Right forelimb (tissue), 1 donor: ENCODE results near the gene GNG12.

ENCODE experiments used
- DNase-seq: peaks from one replicate; pipeline ENCODE4 v3.0.0-alpha.2; 2018

GNG12 gene

GRCh38 chr1:67812226-67812625, 21.0 kb downstream of the GNG12 start:
- DNase-seq, result no peak

GRCh38 chr1:67811781-67812180, 21.5 kb downstream of the GNG12 start:
- no peak for DNase-seq

GRCh38 chr1:67809887-67810286, 23.4 kb downstream of the GNG12 start:
- DNase-seq, result no peak

GRCh38 chr1:67807282-67807681, 26.0 kb downstream of the GNG12 start:
- no peak for DNase-seq

GRCh38 chr1:67804710-67805109, 28.6 kb downstream of the GNG12 start:
- DNase-seq, result no peak

- no peak for DNase-seq
Observed at GRCh38 chr1:67803380-67804279, 29.6 kb downstream of the GNG12 start.

GRCh38 chr1:67802565-67802964, 30.7 kb downstream of the GNG12 start:
- no peak for DNase-seq

GRCh38 chr1:67801903-67802302, 31.4 kb downstream of the GNG12 start:
- no peak for DNase-seq

- DNase-seq, result no peak
Observed at GRCh38 chr1:67795179-67795912, 37.9 kb downstream of the GNG12 start.

- no peak for DNase-seq
Observed at GRCh38 chr1:67793562-67793961, 39.7 kb downstream of the GNG12 start.

- DNase-seq, result no peak
Observed at GRCh38 chr1:67792741-67793458, 40.4 kb downstream of the GNG12 start.

- DNase-seq, result no peak
Observed at GRCh38 chr1:67792103-67792502, 41.2 kb downstream of the GNG12 start.

- no peak for DNase-seq
Observed at GRCh38 chr1:67791686-67792085, 41.6 kb downstream of the GNG12 start.

- DNase-seq, result no peak
Observed at GRCh38 chr1:67791261-67791660, 42.0 kb downstream of the GNG12 start.

- no peak for DNase-seq
Observed at GRCh38 chr1:67790201-67790692, 43.0 kb downstream of the GNG12 start.

- no peak for DNase-seq
Observed at GRCh38 chr1:67789551-67789950, 43.7 kb downstream of the GNG12 start.

- no peak for DNase-seq
Observed at GRCh38 chr1:67788904-67789303, 44.4 kb downstream of the GNG12 start.

GRCh38 chr1:67788238-67788790, 45.0 kb downstream of the GNG12 start:
- DNase-seq, result no peak

- no peak for DNase-seq
Observed at GRCh38 chr1:67787746-67788145, 45.5 kb downstream of the GNG12 start.

- DNase-seq, result no peak
Observed at GRCh38 chr1:67785847-67786753, 47.2 kb downstream of the GNG12 start.

GRCh38 chr1:67784545-67785186, 48.6 kb downstream of the GNG12 start:
- no peak for DNase-seq
